Chondrocyte (in vitro differentiated cells): Measurements from ENCODE around the gene HORMAD2. TPM values are rescaled to one million over a fixed set of nuclear protein-coding genes. Genes with fewer than 3 reads are reported as not detected.

Source experiments
- DNase-seq: peaks from one replicate; pipeline ENCODE4 v3.0.0; 2021; ENCODE audit warnings: mixed read lengths, low spot score
- H3K27ac Mint-ChIP-seq: one replicate; pipeline ENCODE4 v1.8.0; 2021; ENCODE audit warnings: mild to moderate bottlenecking, moderate library complexity, mixed read lengths; ENCODE audit not compliant: unreplicated experiment
- H3K27me3 Mint-ChIP-seq: 2 replicates; pipeline ENCODE4 v1.8.0; 2021; ENCODE audit warnings: low read depth, mixed read lengths
- H3K36me3 Mint-ChIP-seq: 2 replicates; pipeline ENCODE4 v1.8.0; 2021; ENCODE audit warnings: low read depth, mixed read lengths
- H3K4me1 Mint-ChIP-seq: 2 replicates; pipeline ENCODE4 v1.8.0; 2021; ENCODE audit warnings: low read depth, mild to moderate bottlenecking, mixed read lengths
- H3K4me3 Mint-ChIP-seq: one replicate; pipeline ENCODE4 v1.8.0; 2021; ENCODE audit warnings: mild to moderate bottlenecking, moderate library complexity, mixed read lengths; ENCODE audit not compliant: unreplicated experiment
- H3K9me3 Mint-ChIP-seq: 2 replicates; pipeline ENCODE4 v1.8.0; 2021; ENCODE audit warnings: low read depth, mixed read lengths
- total RNA-seq: library from RNA; stranded (reverse); gene quantifications from 3 replicates; pipeline ENCODE4 v1.2.1, GENCODE V29; 2021
- TF ChIP-seq, protein P1 (sequence below): fragments of 200-600 bp; sonication (generic); IDR thresholded peaks from 2 replicates; pipeline ENCODE4 v1.5.0; 2021; ENCODE audit warnings: antibody characterized with exemption, mild to moderate bottlenecking, moderate library complexity

The HORMAD2 gene
- total RNA-seq, 1 donor from 2014 or later, result not detected

DNA sequence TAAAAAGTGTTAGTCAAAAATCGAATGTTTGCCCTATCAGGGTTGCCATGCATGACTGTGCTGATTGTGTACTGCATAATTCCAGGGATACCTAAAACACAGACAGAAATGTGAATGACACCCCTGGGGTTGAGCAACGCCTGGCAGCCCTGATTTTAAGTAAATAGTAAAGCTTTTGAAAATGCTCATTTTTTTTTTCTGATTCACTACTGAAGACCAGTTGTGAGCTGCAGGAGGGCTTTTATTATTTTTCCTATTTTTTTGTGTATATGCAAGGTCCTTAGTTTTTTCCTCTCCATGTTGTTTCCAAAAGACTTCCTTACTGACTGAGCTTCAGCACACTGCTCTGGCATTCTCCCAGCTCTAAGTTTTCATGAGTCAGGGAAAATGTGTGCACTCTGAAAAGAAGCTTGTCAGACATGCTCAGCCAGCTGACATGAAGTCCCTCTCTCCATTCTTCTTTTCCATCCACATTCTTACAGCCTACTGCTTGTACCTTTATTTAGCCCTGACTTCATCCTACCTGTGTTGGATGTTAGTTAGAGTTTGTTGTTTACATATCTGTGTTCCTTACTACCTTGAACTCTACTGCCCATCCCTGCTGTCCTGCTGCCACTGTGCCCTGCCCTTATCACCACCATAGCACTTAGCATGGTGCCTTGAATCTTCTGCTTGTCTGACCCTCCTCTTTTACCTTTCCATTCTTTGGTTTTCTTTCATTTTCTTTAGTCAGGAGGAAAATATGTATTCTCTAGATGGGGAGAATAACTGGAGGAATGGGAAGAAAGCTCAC is 79.5 kb downstream of the HORMAD2 start:
- TF ChIP-seq, protein P1, sequence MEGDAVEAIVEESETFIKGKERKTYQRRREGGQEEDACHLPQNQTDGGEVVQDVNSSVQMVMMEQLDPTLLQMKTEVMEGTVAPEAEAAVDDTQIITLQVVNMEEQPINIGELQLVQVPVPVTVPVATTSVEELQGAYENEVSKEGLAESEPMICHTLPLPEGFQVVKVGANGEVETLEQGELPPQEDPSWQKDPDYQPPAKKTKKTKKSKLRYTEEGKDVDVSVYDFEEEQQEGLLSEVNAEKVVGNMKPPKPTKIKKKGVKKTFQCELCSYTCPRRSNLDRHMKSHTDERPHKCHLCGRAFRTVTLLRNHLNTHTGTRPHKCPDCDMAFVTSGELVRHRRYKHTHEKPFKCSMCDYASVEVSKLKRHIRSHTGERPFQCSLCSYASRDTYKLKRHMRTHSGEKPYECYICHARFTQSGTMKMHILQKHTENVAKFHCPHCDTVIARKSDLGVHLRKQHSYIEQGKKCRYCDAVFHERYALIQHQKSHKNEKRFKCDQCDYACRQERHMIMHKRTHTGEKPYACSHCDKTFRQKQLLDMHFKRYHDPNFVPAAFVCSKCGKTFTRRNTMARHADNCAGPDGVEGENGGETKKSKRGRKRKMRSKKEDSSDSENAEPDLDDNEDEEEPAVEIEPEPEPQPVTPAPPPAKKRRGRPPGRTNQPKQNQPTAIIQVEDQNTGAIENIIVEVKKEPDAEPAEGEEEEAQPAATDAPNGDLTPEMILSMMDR, result no peak
- Mint-ChIP-seq H3K27ac (peak overlapping the region; percentile 72), H3K4me3 (no peak overlapping the region), H3K36me3 (no peaks in the 10 kb centered on the region), H3K27me3 (no peaks in the 10 kb centered on the region), H3K9me3 (no peaks in the 10 kb centered on the region), H3K4me1 (peaks cover 17% of the 10 kb centered on the region)
- no peak for DNase-seq

DNA sequence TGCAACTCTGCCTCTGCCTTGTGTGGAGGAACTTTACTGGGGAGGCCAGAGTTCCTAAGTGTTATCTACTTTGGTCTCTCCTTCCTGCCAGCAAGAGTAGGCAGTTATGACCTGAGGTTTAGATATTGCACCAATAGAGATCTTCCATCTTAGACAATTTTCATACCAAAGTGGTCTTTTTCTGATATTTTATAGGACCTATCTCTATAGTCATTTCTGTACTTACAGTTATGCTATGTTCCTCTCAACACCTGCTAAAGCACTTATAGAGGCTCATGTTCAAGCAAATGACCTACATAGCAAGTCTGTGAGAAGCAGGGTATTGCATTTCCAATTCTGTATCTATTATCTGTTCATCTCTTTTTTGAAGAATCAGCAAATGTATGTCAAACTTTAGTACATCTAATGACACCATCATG is 80.8 kb downstream of the HORMAD2 start:
- Mint-ChIP-seq H3K4me1 (peaks cover 17% of the 10 kb centered on the region), H3K4me3 (no peak overlapping the region), H3K36me3 (no peaks in the 10 kb centered on the region), H3K27ac (no peak overlapping the region), H3K9me3 (no peaks in the 10 kb centered on the region), H3K27me3 (no peaks in the 10 kb centered on the region)
- DNase-seq, result no peak
- TF ChIP-seq, protein P1, result no peak

DNA sequence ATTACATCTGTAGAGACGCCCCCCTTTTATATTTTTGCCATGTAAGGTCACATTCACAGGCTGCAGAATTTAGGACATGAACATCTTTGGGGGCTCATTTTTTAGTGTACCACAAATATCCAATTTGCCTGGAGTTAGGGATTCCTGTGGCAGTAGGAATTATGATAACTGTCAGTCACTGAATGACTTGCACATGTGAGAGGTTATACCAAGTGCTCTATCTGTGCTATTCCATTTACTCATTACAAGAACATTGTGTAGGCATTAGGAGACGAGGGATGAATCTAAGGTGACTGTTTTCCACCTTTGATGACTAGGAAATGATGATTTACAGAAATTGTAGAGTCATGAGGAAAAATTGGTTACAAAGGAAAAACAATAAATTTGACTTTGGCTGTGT is 87.0 kb downstream of the HORMAD2 start:
- Mint-ChIP-seq H3K4me3 (no peak overlapping the region), H3K27ac (no peak overlapping the region), H3K9me3 (no peaks in the 10 kb centered on the region), H3K27me3 (no peaks in the 10 kb centered on the region), H3K36me3 (no peaks in the 10 kb centered on the region), H3K4me1 (peaks cover 7% of the 10 kb centered on the region)
- TF ChIP-seq, protein P1, result no peak
- DNase-seq, result no peak

DNA sequence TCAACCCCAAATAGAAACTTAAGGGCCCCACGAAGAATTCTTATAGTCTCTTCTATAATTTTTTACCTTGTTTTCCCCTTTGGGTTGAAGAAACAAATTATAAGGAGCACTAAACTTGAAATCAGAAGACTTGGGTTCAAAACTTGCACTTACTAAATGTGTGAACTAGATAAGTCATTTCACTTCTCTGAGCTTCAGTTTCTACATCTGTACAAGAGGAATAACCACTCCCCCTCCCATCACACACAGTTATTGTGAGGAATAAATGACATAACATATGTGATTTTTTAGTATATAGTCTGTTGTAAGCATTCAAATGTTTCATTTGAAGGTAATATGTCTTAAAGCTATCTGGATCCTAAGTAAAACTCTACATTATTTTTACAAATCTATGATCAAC is 87.5 kb downstream of the HORMAD2 start:
- H3K36me3 Mint-ChIP-seq, result no peaks in the 10 kb centered on the region
- H3K4me1 Mint-ChIP-seq, result peaks cover 7% of the 10 kb centered on the region
- no peak overlapping the region for H3K27ac Mint-ChIP-seq
- no peaks in the 10 kb centered on the region for H3K27me3 Mint-ChIP-seq
- TF ChIP-seq, protein P1, result no peak
- no peak for DNase-seq
- no peak overlapping the region for H3K4me3 Mint-ChIP-seq
- H3K9me3 Mint-ChIP-seq, result no peaks in the 10 kb centered on the region

DNA sequence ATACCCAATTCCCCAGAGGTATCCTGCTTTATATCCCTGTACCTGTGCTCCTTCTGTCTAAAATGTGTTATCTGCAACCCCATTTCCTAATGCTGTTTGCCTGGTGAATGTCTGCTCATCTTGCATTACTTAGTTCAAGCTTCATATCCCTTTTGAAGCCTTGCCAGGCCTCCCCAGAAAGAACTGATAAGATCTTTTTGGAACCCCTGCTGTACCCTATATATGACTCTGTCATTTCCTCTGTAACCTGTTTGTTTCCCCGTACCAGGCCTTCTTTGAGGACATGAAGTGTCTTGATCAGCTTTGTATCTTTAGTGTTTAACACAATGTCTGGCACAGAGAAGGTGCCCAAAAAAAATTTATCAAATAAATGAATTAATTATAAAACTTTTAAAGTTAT is 88.7 kb downstream of the HORMAD2 start:
- TF ChIP-seq, protein P1, result no peak
- no peaks in the 10 kb centered on the region for H3K27me3 Mint-ChIP-seq
- no peak overlapping the region for H3K4me3 Mint-ChIP-seq
- no peak for DNase-seq
- no peaks in the 10 kb centered on the region for H3K9me3 Mint-ChIP-seq
- H3K4me1 Mint-ChIP-seq, result peaks cover 7% of the 10 kb centered on the region
- H3K27ac Mint-ChIP-seq, result no peak overlapping the region
- no peaks in the 10 kb centered on the region for H3K36me3 Mint-ChIP-seq
